Mesendoderm (in vitro differentiated cells): ENCODE results near the gene SPAG17.

Experiments used
- DNase-seq: peaks from one replicate; pipeline ENCODE4 v3.0.0; 2013
- H2AK5ac ChIP-seq: 2 replicates; pipeline ENCODE4 v1.6.1; 2013; ENCODE audit warnings: low read length, inconsistent platforms
- H2BK120ac ChIP-seq: 2 replicates; pipeline ENCODE4 v1.6.1; 2013; ENCODE audit warnings: low read depth, mild to moderate bottlenecking, low read length, moderate library complexity, mixed read lengths
- H2BK15ac ChIP-seq: replicated peaks from 2 replicates; pipeline ENCODE4 v1.6.1; 2013; ENCODE audit warnings: low read depth, mild to moderate bottlenecking, moderate library complexity
- H2BK5ac ChIP-seq: 2 replicates; pipeline ENCODE4 v1.6.1; 2013; ENCODE audit warnings: low read length, inconsistent platforms
- H3K18ac ChIP-seq: 2 replicates; pipeline ENCODE4 v1.6.1; 2013; ENCODE audit warnings: mild to moderate bottlenecking, low read length, mixed read lengths
- H3K23ac ChIP-seq: one replicate; pipeline ENCODE4 v1.6.1; 2013; ENCODE audit warnings: low read length
- H3K27ac ChIP-seq: 2 replicates; pipeline ENCODE4 v1.5.1; 2013; ENCODE audit warnings: low read depth, mild to moderate bottlenecking, inconsistent platforms, low read length, moderate library complexity
- H3K27me3 ChIP-seq: 2 replicates; pipeline ENCODE4 v1.6.1; 2013; ENCODE audit warnings: low read length, control low read depth, mild to moderate bottlenecking, inconsistent platforms; ENCODE audit not compliant: insufficient read depth, poor library complexity
- H3K36me3 ChIP-seq: 2 replicates; pipeline ENCODE4 v1.6.1; 2013; ENCODE audit warnings: low read length, inconsistent platforms; ENCODE audit not compliant: control insufficient read depth, insufficient read depth
- H3K4ac ChIP-seq: one replicate; pipeline ENCODE4 v1.6.1; 2013; ENCODE audit warnings: low read depth, mild to moderate bottlenecking, low read length, moderate library complexity
- H3K4me1 ChIP-seq: 2 replicates; pipeline ENCODE4 v1.6.1; 2013; ENCODE audit warnings: low read depth, low read length, inconsistent platforms; ENCODE audit not compliant: control insufficient read depth
- H3K4me2 ChIP-seq: 2 replicates; pipeline ENCODE4 v1.6.1; 2013; ENCODE audit warnings: low read length
- H3K4me3 ChIP-seq: 2 replicates; pipeline ENCODE4 v1.5.1; 2013; ENCODE audit warnings: mild to moderate bottlenecking, low read length
- H3K56ac ChIP-seq: one replicate; pipeline ENCODE4 v1.6.1; 2013; ENCODE audit warnings: low read length
- H3K79me1 ChIP-seq: 2 replicates; pipeline ENCODE4 v1.6.1; 2013; ENCODE audit warnings: low read length, inconsistent platforms
- H3K79me2 ChIP-seq: 2 replicates; pipeline ENCODE4 v1.6.1; 2013; ENCODE audit warnings: mild to moderate bottlenecking, low read length; ENCODE audit not compliant: control insufficient read depth, insufficient read depth
- H3K9ac ChIP-seq: 2 replicates; pipeline ENCODE4 v1.6.1; 2013; ENCODE audit warnings: low read length, inconsistent platforms
- H4K5ac ChIP-seq: one replicate; pipeline ENCODE4 v1.6.1; 2013; ENCODE audit warnings: low read length
- H4K8ac ChIP-seq: one replicate; pipeline ENCODE4 v1.6.1; 2013; ENCODE audit warnings: low read depth, mild to moderate bottlenecking, control low read depth, low read length, moderate library complexity
- WGBS: extraction: QIAGEN DNeasy Blood & Tissue Kit; methylation state at CpG from one replicate; pipeline ENCODE4 v1.1.7; 2013; ENCODE audit warnings: low lambda C conversion rate, missing lambda C conversion rate; ENCODE audit not compliant: insufficient coverage; ENCODE audit errors: extremely low coverage; 5-methylcytosine and 5-hydroxymethylcytosine counted together

Gene SPAG17

DNA sequence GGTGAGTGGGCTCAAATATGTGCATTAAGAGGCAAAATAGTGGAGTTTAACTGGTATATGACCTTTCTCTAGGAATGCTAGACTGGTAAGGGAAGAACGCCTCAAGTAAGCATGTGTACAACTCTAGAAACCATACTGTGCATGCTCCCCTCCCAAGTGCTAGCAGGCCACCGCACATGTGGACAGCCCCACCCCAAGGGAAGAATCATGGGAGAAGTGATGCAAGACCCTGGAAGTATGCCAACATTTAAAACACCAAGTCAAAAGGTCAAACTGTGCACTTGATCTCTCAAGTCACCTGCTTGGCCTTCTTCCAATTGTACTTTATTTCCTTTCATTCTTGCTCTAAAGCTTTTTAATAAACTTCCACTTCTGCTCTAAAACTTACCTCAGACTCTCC, 135.0 kb downstream of the SPAG17 start:
- Histone ChIP-seq H3K18ac (no peak overlapping the region), H3K4me3 (no peak overlapping the region), H2BK5ac (no peak overlapping the region), H4K8ac (no peak overlapping the region), H3K4me1 (no peaks in the 10 kb centered on the region), H3K36me3 (no peaks in the 10 kb centered on the region), H2AK5ac (no peak overlapping the region), H3K79me1 (no peaks in the 10 kb centered on the region), H4K5ac (no peak overlapping the region), H3K9ac (no peak overlapping the region), H3K79me2 (no peaks in the 10 kb centered on the region), H3K4me2 (no peak overlapping the region), H3K27ac (no peak overlapping the region), H3K56ac (no peak overlapping the region), H3K4ac (no peak overlapping the region), H2BK120ac (no peak overlapping the region), H3K27me3 (no peaks in the 10 kb centered on the region), H2BK15ac (no peak overlapping the region), H3K23ac (no peak overlapping the region)
- DNase-seq = no peak
- WGBS = no CpG with 5 or more reads among the region's 2 CpGs

- no CpG with 5 or more reads among the region's 3 CpGs for WGBS
- H3K4me3 ChIP-seq = no peak overlapping the region
Observed at GRCh38 chr1:118047650-118048224, 137.3 kb downstream of the SPAG17 start.

DNA sequence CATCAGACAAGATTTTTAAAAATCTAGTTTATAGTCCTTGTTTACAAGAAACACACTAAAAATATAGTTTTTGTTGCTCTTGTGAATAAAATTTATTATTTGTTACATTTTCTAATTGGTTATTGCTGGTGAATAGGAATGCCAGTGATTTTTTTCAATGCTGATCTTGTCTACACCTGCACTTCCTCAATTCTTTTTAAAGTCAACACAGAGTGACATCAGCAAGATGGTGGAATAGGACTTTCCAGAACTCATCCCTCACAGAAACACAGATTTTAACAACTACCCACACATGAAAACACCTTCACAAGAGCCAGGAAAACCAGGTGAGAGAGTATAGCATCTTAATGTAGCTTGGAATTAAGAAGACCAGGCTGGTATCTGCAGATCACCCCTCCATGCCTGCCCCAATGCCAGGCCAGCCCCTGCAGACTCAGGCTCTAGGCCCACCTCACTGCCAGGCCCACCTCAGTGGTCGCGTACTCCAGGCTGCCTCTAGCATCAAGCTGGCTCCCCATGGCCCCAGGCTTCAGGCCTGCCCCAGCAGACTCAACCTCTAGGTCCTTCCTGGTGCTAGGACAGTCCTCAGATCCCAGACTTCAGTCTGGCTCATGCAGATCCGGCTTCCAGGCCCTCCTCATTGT, 137.9 kb downstream of the SPAG17 start:
- Histone ChIP-seq H3K79me2 (no peaks in the 10 kb centered on the region), H4K5ac (no peak overlapping the region), H2AK5ac (no peak overlapping the region), H2BK120ac (no peak overlapping the region), H3K79me1 (no peaks in the 10 kb centered on the region), H4K8ac (no peak overlapping the region), H3K9ac (no peak overlapping the region), H3K27me3 (no peaks in the 10 kb centered on the region), H3K18ac (no peak overlapping the region), H3K4me3 (no peak overlapping the region), H3K27ac (no peak overlapping the region), H3K4me2 (no peak overlapping the region), H2BK15ac (no peak overlapping the region), H3K4me1 (no peaks in the 10 kb centered on the region), H3K4ac (no peak overlapping the region), H3K23ac (no peak overlapping the region), H3K36me3 (no peaks in the 10 kb centered on the region), H2BK5ac (no peak overlapping the region), H3K56ac (no peak overlapping the region)
- DNase-seq = no peak
- WGBS = no CpG with 5 or more reads among the region's 3 CpGs

More at GRCh38 chr1:118047650-118048224, 137.3 kb downstream of the SPAG17 start:
- Histone ChIP-seq H3K18ac (no peak overlapping the region), H2AK5ac (no peak overlapping the region), H3K36me3 (no peaks in the 10 kb centered on the region), H3K4me2 (no peak overlapping the region), H3K4ac (no peak overlapping the region), H2BK15ac (no peak overlapping the region), H3K9ac (no peak overlapping the region), H2BK5ac (no peak overlapping the region), H3K79me2 (no peaks in the 10 kb centered on the region), H3K27me3 (no peaks in the 10 kb centered on the region), H4K8ac (no peak overlapping the region), H3K23ac (no peak overlapping the region), H2BK120ac (no peak overlapping the region), H3K4me1 (no peaks in the 10 kb centered on the region), H4K5ac (no peak overlapping the region), H3K79me1 (no peaks in the 10 kb centered on the region), H3K27ac (no peak overlapping the region), H3K56ac (no peak overlapping the region)
- no peak for DNase-seq

DNA sequence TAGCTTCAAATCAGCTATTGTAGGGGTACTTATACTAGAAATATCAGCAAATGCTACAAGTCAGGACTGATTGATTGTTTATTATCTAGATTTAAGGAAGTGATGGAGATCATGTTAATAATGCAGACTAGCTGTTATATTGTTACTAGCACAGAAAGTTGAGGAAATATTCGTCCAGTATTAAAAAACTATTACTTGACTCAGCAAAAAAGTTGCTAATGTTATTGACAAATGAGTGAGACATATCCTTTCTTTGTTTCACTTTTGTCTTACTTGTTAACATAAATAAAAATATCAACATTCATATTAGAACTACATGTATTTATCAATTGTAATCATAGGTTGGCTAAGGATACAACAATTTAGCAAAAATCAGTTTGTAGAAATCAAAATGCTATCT, 141.4 kb downstream of the SPAG17 start:
- no CpG with 5 or more reads among the region's 1 CpG for WGBS
- Histone ChIP-seq H4K5ac (no peak overlapping the region), H3K4ac (no peak overlapping the region), H3K4me2 (no peak overlapping the region), H3K4me1 (no peaks in the 10 kb centered on the region), H3K36me3 (no peaks in the 10 kb centered on the region), H3K27ac (no peak overlapping the region), H3K23ac (no peak overlapping the region), H4K8ac (no peak overlapping the region), H2BK15ac (no peak overlapping the region), H3K79me2 (no peaks in the 10 kb centered on the region), H3K4me3 (no peak overlapping the region), H2BK5ac (no peak overlapping the region), H3K9ac (no peak overlapping the region), H2AK5ac (no peak overlapping the region), H3K56ac (no peak overlapping the region), H2BK120ac (no peak overlapping the region), H3K79me1 (no peaks in the 10 kb centered on the region), H3K27me3 (no peaks in the 10 kb centered on the region), H3K18ac (no peak overlapping the region)
- no peak for DNase-seq

DNA sequence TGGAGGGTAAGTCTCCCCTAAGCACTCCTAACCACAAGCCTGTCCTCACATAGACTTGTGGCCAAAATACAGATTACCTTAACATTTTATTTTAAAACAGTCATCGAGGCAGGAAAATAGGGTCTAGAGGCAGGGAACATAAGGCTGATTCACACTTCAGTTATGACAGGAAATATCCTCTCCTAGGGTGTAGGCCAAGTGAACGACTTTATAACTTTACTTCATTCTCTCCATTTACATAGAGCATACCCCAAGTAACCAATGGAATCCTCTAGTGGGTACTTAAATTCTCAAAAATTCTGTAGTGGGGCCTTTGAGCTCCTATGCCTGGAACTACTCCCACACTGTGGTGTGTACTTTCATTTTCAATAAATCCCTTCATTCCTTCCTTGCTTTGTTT, 142.5 kb downstream of the SPAG17 start:
- no peak overlapping the region for H3K9ac ChIP-seq
- no peak overlapping the region for H2BK15ac ChIP-seq
- no peaks in the 10 kb centered on the region for H3K27me3 ChIP-seq
- H2BK120ac ChIP-seq = no peak overlapping the region
- H3K4me2 ChIP-seq = no peak overlapping the region
- H2AK5ac ChIP-seq = no peak overlapping the region
- no CpG with 5 or more reads among the region's 2 CpGs for WGBS
- DNase-seq = no peak
- no peak overlapping the region for H3K27ac ChIP-seq
- H4K5ac ChIP-seq = no peak overlapping the region
- no peak overlapping the region for H3K56ac ChIP-seq
- H3K18ac ChIP-seq = no peak overlapping the region
- no peak overlapping the region for H3K4ac ChIP-seq
- H3K79me1 ChIP-seq = no peaks in the 10 kb centered on the region
- H3K79me2 ChIP-seq = no peaks in the 10 kb centered on the region
- H3K23ac ChIP-seq = no peak overlapping the region
- H2BK5ac ChIP-seq = no peak overlapping the region
- H3K4me1 ChIP-seq = no peaks in the 10 kb centered on the region
- H3K36me3 ChIP-seq = no peaks in the 10 kb centered on the region
- no peak overlapping the region for H4K8ac ChIP-seq
- no peak overlapping the region for H3K4me3 ChIP-seq

GRCh38 chr1:118039170-118039569, 145.9 kb downstream of the SPAG17 start:
- H3K23ac ChIP-seq = no peak overlapping the region
- H3K79me2 ChIP-seq = no peaks in the 10 kb centered on the region
- H3K18ac ChIP-seq = no peak overlapping the region
- H2BK15ac ChIP-seq = no peak overlapping the region
- H3K79me1 ChIP-seq = no peaks in the 10 kb centered on the region
- no peaks in the 10 kb centered on the region for H3K36me3 ChIP-seq
- no peak overlapping the region for H3K4me2 ChIP-seq
- no peak overlapping the region for H4K8ac ChIP-seq
- no peak overlapping the region for H3K4me3 ChIP-seq
- no peak overlapping the region for H2BK120ac ChIP-seq
- no peak overlapping the region for H3K4ac ChIP-seq
- H3K56ac ChIP-seq = no peak overlapping the region
- no peak for DNase-seq
- no peak overlapping the region for H2BK5ac ChIP-seq
- H3K27me3 ChIP-seq = no peaks in the 10 kb centered on the region
- H2AK5ac ChIP-seq = no peak overlapping the region
- 100% methylated on average over 1 of the region's 3 CpGs for WGBS
- no peak overlapping the region for H4K5ac ChIP-seq
- H3K9ac ChIP-seq = no peak overlapping the region
- H3K4me1 ChIP-seq = no peaks in the 10 kb centered on the region
- H3K27ac ChIP-seq = no peak overlapping the region
